Ovary (tissue), 3 donors: ENCODE results near the gene UBE2G1.

Experiments used
- CTCF ChIP-seq, 3 donors: fragments of 450-650 bp in 2 of 3; fragments of 200-600 bp in 1 of 3; IDR thresholded peaks; one replicate each; pipeline versions ENCODE4 v1.5.1 to v1.8.0; 2016 to 2022; ENCODE audit warnings: antibody characterized with exemption in 3 of 3, mild to moderate bottlenecking in 1 of 3
- POLR2A ChIP-seq: fragments of 450-650 bp; IDR thresholded peaks from one replicate; pipeline ENCODE4 v1.6.1; 2017; ENCODE audit warnings: antibody characterized with exemption, mild to moderate bottlenecking, moderate library complexity
- donor health status: DM: no; HTN: no; CAD: no.

GRCh38 chr17:4329838-4330237 is 36.6 kb downstream of the UBE2G1 start:
- no peak for TF ChIP-seq POLR2A
- no peak for TF ChIP-seq CTCF (IDR thresholded peaks at IDR 0.05)
